Kidney (tissue), 14 donors: ENCODE measurements around the gene RASEF. TPM values are rescaled to one million over a fixed set of nuclear protein-coding genes. Genes with fewer than 3 reads are reported as not detected.

ENCODE experiments used
- DNase-seq, 5 donors: peaks; one replicate each; pipeline ENCODE4 v3.0.0-alpha.2; 2013 to 2020
- FAIRE-seq: peaks from 2 replicates; lab custom pipeline; 2012; peaks lifted over from hg19 to GRCh38; lab: Jason Lieb, UNC
- H3K27ac ChIP-seq, 2 donors: one replicate each; pipeline ENCODE4 v1.7.0; 2013; ENCODE audit warnings: low read depth in 2 of 2, low read length in 2 of 2, inconsistent platforms in 1 of 2
- H3K27me3 ChIP-seq: one replicate; pipeline ENCODE4 v1.7.1; 2013; ENCODE audit warnings: low read length, inconsistent platforms; ENCODE audit not compliant: control insufficient read depth, insufficient read depth
- H3K36me3 ChIP-seq, 3 donors: one replicate each; pipeline versions ENCODE4 v1.7.0 to v1.7.1; 2013; ENCODE audit warnings: low read length in 3 of 3, control low read depth in 1 of 3, inconsistent platforms in 1 of 3; ENCODE audit not compliant: insufficient read depth in 3 of 3, control insufficient read depth in 2 of 3
- H3K4me1 ChIP-seq, 3 donors: one replicate each; pipeline versions ENCODE4 v1.7.0 to v1.7.1; 2013; ENCODE audit warnings: low read length in 3 of 3, inconsistent platforms in 1 of 3, low read depth in 1 of 3; ENCODE audit not compliant: control insufficient read depth in 2 of 3, insufficient read depth in 2 of 3
- H3K4me3 ChIP-seq, 3 donors: one replicate each; pipeline versions ENCODE4 v1.7.0 to v1.8.1; 2013; ENCODE audit warnings: low read length in 3 of 3, control low read depth in 1 of 3, inconsistent platforms in 1 of 3
- H3K9ac ChIP-seq, 3 donors: one replicate each; pipeline versions ENCODE4 v1.7.0 to v1.7.1; 2013; ENCODE audit warnings: low read length in 3 of 3, control low read depth in 1 of 3, inconsistent platforms in 1 of 3
- H3K9me3 ChIP-seq, 3 donors: one replicate each; pipeline versions ENCODE4 v1.7.0 to v1.7.1; 2013; ENCODE audit warnings: low read length in 3 of 3, control low read depth in 1 of 3, inconsistent platforms in 1 of 3; ENCODE audit not compliant: control insufficient read depth in 2 of 3, insufficient read depth in 1 of 3
- CTCF ChIP-seq: IDR thresholded peaks from 3 replicates; pipeline ENCODE4 v1.5.1; 2012; ENCODE audit warnings: mild to moderate bottlenecking, moderate library complexity, borderline replicate concordance; ENCODE audit not compliant: insufficient read depth; ENCODE audit errors: extremely low read depth
- intact Hi-C: fragments of 100-400 bp; cut with DNase I; formaldehyde crosslinking; loops from one replicate; pipeline ENCODE4 v1.11.1; 2022
- polyA plus RNA-seq: library from polyadenylated mRNA; stranded (reverse); fragments of 350-450 nt; fragmentation: Illumina TruSeq; extraction: RNeasy Lipid Tissue Mini Kit (QIAGEN cat#74804); gene quantifications from one replicate; pipeline ENCODE4 v1.2.3, GENCODE V29; 2014; ENCODE audit warnings: low read depth, low replicate concordance; ENCODE audit not compliant: insufficient read depth
- total RNA-seq: library from RNA; stranded (reverse); fragmentation: NEBNext Ultra II Directional; extraction: Animal tissue kit (Norgen Biotek cat#: 25700); gene quantifications from one replicate; pipeline ENCODE4 v1.2.1, GENCODE V29; 2021
- donor health status: control.
- donor health status: control.
- donor health status: control.
- donor health status: control.
- donor health status: control.
- donor health status: DM: yes; HTN: yes; CAD: no.
- donor health status: Normal renal cell carcinoma (clear cell type).

RASEF gene
- total and polyA plus RNA-seq, 2 donors from 2014 or later: 2.2 to 11.9 TPM

DNA sequence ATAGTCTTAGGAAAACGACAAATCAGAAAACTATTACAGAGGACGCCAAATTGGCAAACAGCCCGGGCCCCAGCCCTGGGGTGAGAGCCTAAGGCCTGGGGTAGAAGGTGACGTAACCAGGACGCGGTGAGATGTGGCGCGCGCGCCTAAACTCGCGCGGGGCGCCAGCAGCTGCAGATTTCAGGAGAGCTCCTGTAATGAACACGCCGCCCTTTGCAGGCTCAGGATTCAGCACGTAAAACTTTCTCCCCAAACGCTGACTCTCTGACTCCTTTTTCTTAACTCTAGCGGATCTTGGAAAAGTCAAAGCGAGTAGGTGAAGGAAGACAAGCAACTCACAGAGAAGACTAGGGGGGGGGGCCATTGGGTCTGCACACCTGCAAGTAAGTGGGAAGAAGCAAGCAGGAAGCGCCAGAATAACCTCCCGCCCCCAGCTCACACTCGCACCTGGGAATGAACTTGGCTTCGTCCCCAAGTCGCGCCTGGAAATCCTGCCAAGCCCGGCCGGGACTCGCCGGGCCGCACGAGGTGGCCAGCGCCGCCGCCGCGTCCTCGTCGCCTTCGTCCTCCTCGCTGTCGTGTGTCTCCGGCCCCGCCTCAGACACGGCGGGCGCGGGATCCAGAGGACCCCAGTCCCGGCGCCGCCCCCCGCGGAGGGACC lies 822 bp downstream of the RASEF start:
- H3K27ac ChIP-seq: peak overlapping the region; percentile 74 to 77
- intact Hi-C loops: no loop called here
- no peaks in the 10 kb centered on the region for H3K36me3 ChIP-seq
- FAIRE-seq (no peak), DNase-seq (peak; percentile 67 to 81 (median 75))
- peaks cover 0 to 6% (median 2%) of the 10 kb centered on the region in 3 donors for H3K4me1 ChIP-seq
- H3K4me3 ChIP-seq: peak overlapping the region; percentile 46 to 66 (median 59)
- H3K27me3 ChIP-seq: peaks cover 4% of the 10 kb centered on the region
- H3K9me3 ChIP-seq: peaks cover 0 to 2% (median 0%) of the 10 kb centered on the region in 3 donors
- peak overlapping the region in 2 of 3 donors; percentile 23 to 75 for H3K9ac ChIP-seq
- TF ChIP-seq CTCF: no peak

GRCh38 chr9:83061036-83061435 lies 1.9 kb downstream of the RASEF start:
- TF ChIP-seq CTCF: no peak
- peak in 1 of 5 donors; percentile 13 for DNase-seq
- intact Hi-C loops: no loop called here
- Histone ChIP-seq H3K27ac (no peak overlapping the region), H3K9me3 (peaks cover 0 to 2% (median 0%) of the 10 kb centered on the region in 3 donors), H3K9ac (no peak overlapping the region), H3K27me3 (peaks cover 4% of the 10 kb centered on the region), H3K36me3 (no peaks in the 10 kb centered on the region), H3K4me1 (peaks cover 0 to 6% (median 2%) of the 10 kb centered on the region in 3 donors), H3K4me3 (peak overlapping the region in 1 of 3 donors; percentile 13)
- no peak for FAIRE-seq

GRCh38 chr9:83060556-83060955 lies 2.4 kb downstream of the RASEF start:
- Histone ChIP-seq H3K4me1 (peaks cover 0 to 6% (median 2%) of the 10 kb centered on the region in 3 donors), H3K4me3 (no peak overlapping the region)
- no peak for FAIRE-seq

More at GRCh38 chr9:83060556-83060955, 2.4 kb downstream of the RASEF start:
- intact Hi-C loops: no loop called here
- DNase-seq: peak in 2 of 5 donors; percentile 15 to 18
- TF ChIP-seq CTCF: no peak
- peaks cover 4% of the 10 kb centered on the region for H3K27me3 ChIP-seq
- H3K9me3 ChIP-seq: peaks cover 0 to 2% (median 0%) of the 10 kb centered on the region in 3 donors
- H3K27ac ChIP-seq: no peak overlapping the region
- no peak overlapping the region for H3K9ac ChIP-seq
- no peaks in the 10 kb centered on the region for H3K36me3 ChIP-seq
